Loucy (cell line): ENCODE measurements around the gene LIX1.

Experiments
- H2AFZ ChIP-seq: fragments of 200-600 bp; sonication (generic); 2 replicates; pipeline ENCODE4 v1.6.0; 2016; ENCODE audit warnings: antibody characterized with exemption, mild to moderate bottlenecking, low read length, moderate library complexity
- H3F3A ChIP-seq: fragments of 200-600 bp; 2 replicates; pipeline ENCODE4 v1.6.0; 2016; ENCODE audit warnings: antibody characterized with exemption, low read depth, mild to moderate bottlenecking
- H3K27me3 ChIP-seq: fragments of 200-600 bp; sonication (generic); 2 replicates; pipeline ENCODE4 v1.6.1; 2014; ENCODE audit warnings: low read length, mild to moderate bottlenecking; ENCODE audit not compliant: insufficient read depth, poor library complexity, severe bottlenecking
- H3K36me3 ChIP-seq: fragments of 200-600 bp; sonication (generic); 2 replicates; pipeline ENCODE4 v1.6.1; 2016; ENCODE audit warnings: low read length; ENCODE audit not compliant: insufficient read depth
- H3K4me1 ChIP-seq: fragments of 200-600 bp; sonication (generic); 2 replicates; pipeline ENCODE4 v1.5.1; 2014; ENCODE audit warnings: low read length, mild to moderate bottlenecking; ENCODE audit not compliant: insufficient read depth, poor library complexity, severe bottlenecking
- H3K4me2 ChIP-seq: fragments of 200-600 bp; sonication (generic); 2 replicates; pipeline ENCODE4 v1.6.0; 2014; ENCODE audit warnings: antibody characterized with exemption, low read length, low read depth, mild to moderate bottlenecking; ENCODE audit not compliant: poor library complexity, severe bottlenecking
- H3K4me3 ChIP-seq: fragments of 200-600 bp; sonication (generic); 2 replicates; pipeline ENCODE4 v1.5.1; 2014; ENCODE audit warnings: low read length, mild to moderate bottlenecking, mixed read lengths; ENCODE audit not compliant: poor library complexity, severe bottlenecking
- H3K79me2 ChIP-seq: fragments of 200-600 bp; sonication (generic); 2 replicates; pipeline ENCODE4 v1.6.1; 2014; ENCODE audit warnings: low read length; ENCODE audit not compliant: insufficient read depth
- H3K9ac ChIP-seq: fragments of 200-600 bp; sonication (generic); 2 replicates; pipeline ENCODE4 v1.6.0; 2014; ENCODE audit warnings: mild to moderate bottlenecking, low read depth, low read length, moderate library complexity; ENCODE audit not compliant: poor library complexity, severe bottlenecking
- H3K9me2 ChIP-seq: fragments of 200-600 bp; sonication (generic); replicated peaks from 2 replicates; pipeline ENCODE4 v1.6.1; 2016; ENCODE audit warnings: low read depth, low read length, mixed read lengths
- H3K9me3 ChIP-seq: fragments of 200-600 bp; sonication (generic); 2 replicates; pipeline ENCODE4 v1.6.1; 2014; ENCODE audit warnings: mild to moderate bottlenecking, antibody characterized with exemption, low read length, low read depth; ENCODE audit not compliant: insufficient read depth
- H4K20me1 ChIP-seq: fragments of 200-600 bp; sonication (generic); 2 replicates; pipeline ENCODE4 v1.6.0; 2014; ENCODE audit warnings: antibody characterized with exemption, low read length, mild to moderate bottlenecking; ENCODE audit not compliant: insufficient read depth, poor library complexity, severe bottlenecking
- EZH2phosphoT487 ChIP-seq: fragments of 200-600 bp; IDR thresholded peaks from 2 replicates; pipeline ENCODE4 v1.6.1; 2018; ENCODE audit warnings: antibody characterized with exemption, mild to moderate bottlenecking, moderate library complexity, borderline replicate concordance
- TF ChIP-seq, protein P1 (sequence below): fragments of 200-600 bp; sonication (generic); conservative IDR thresholded peaks from 2 replicates; pipeline ENCODE4 v1.5.1; 2014; ENCODE audit warnings: mild to moderate bottlenecking, antibody characterized with exemption, low read length

LIX1 gene

GRCh38 chr5:97078958-97079743 is 63.3 kb downstream of the LIX1 start:
- TF ChIP-seq EZH2phosphoT487 = no peak
- TF ChIP-seq, protein P1, sequence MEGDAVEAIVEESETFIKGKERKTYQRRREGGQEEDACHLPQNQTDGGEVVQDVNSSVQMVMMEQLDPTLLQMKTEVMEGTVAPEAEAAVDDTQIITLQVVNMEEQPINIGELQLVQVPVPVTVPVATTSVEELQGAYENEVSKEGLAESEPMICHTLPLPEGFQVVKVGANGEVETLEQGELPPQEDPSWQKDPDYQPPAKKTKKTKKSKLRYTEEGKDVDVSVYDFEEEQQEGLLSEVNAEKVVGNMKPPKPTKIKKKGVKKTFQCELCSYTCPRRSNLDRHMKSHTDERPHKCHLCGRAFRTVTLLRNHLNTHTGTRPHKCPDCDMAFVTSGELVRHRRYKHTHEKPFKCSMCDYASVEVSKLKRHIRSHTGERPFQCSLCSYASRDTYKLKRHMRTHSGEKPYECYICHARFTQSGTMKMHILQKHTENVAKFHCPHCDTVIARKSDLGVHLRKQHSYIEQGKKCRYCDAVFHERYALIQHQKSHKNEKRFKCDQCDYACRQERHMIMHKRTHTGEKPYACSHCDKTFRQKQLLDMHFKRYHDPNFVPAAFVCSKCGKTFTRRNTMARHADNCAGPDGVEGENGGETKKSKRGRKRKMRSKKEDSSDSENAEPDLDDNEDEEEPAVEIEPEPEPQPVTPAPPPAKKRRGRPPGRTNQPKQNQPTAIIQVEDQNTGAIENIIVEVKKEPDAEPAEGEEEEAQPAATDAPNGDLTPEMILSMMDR = no peak

GRCh38 chr5:97077246-97077645 is 65.2 kb downstream of the LIX1 start:
- Histone ChIP-seq H3K79me2 (no peaks in the 10 kb centered on the region), H3K4me1 (peaks cover 13% of the 10 kb centered on the region), H3K9me2 (no peaks in the 10 kb centered on the region), H3K9me3 (no peaks in the 10 kb centered on the region), H3K36me3 (no peaks in the 10 kb centered on the region), H3K27me3 (no peaks in the 10 kb centered on the region), H3F3A (no peaks in the 10 kb centered on the region), H4K20me1 (no peaks in the 10 kb centered on the region), H3K4me3 (no peak overlapping the region), H3K9ac (no peak overlapping the region), H3K4me2 (no peak overlapping the region), H2AFZ (no peak overlapping the region)
- no peak for TF ChIP-seq EZH2phosphoT487
- TF ChIP-seq, protein P1 = no peak

More at GRCh38 chr5:97078958-97079743, 63.3 kb downstream of the LIX1 start:
- Histone ChIP-seq H3K9me3 (no peaks in the 10 kb centered on the region), H3K9me2 (no peaks in the 10 kb centered on the region), H3K4me2 (no peak overlapping the region), H4K20me1 (no peaks in the 10 kb centered on the region), H3K27me3 (no peaks in the 10 kb centered on the region), H3K4me3 (no peak overlapping the region), H3K36me3 (no peaks in the 10 kb centered on the region), H3K4me1 (peaks cover 15% of the 10 kb centered on the region), H3K79me2 (no peaks in the 10 kb centered on the region), H3K9ac (no peak overlapping the region), H2AFZ (no peak overlapping the region), H3F3A (no peaks in the 10 kb centered on the region)

GRCh38 chr5:97076098-97076497 is 66.3 kb downstream of the LIX1 start:
- Histone ChIP-seq H3K4me2 (no peak overlapping the region), H3K4me3 (no peak overlapping the region), H3K27me3 (no peaks in the 10 kb centered on the region), H3K9me3 (no peaks in the 10 kb centered on the region), H2AFZ (no peak overlapping the region), H3K79me2 (no peaks in the 10 kb centered on the region), H4K20me1 (no peaks in the 10 kb centered on the region), H3K9me2 (no peaks in the 10 kb centered on the region), H3K4me1 (peaks cover 4% of the 10 kb centered on the region), H3F3A (no peaks in the 10 kb centered on the region), H3K36me3 (no peaks in the 10 kb centered on the region), H3K9ac (no peak overlapping the region)
- TF ChIP-seq EZH2phosphoT487 = no peak
- TF ChIP-seq, protein P1 = no peak
